NT2/D1 (cell line): ENCODE results near the gene RALGPS1.

Experiments used
- SUZ12 ChIP-seq: IDR thresholded peaks from 2 replicates; pipeline ENCODE4 v1.6.1; 2011; ENCODE audit not compliant: insufficient read length, insufficient read depth; ENCODE audit errors: extremely low read depth
- ZNF274 ChIP-seq: IDR thresholded peaks from 2 replicates; pipeline ENCODE4 v1.6.1; 2011; ENCODE audit warnings: mild to moderate bottlenecking, low read depth, low read length

- TF ChIP-seq SUZ12 (no peak), ZNF274 (no peak)
Observed at GRCh38 chr9:127087836-127088235, 173.3 kb downstream of the RALGPS1 start.
